Embryonic facial prominence (tissue), 1 donor: Measurements from ENCODE around the gene GSK3B.

Source experiments
- DNase-seq: peaks from one replicate; pipeline ENCODE4 v3.0.0-alpha.2; 2016; ENCODE audit errors: extremely low spot score

The GSK3B gene

GRCh38 chr3:120095979-120096426 lies 1.8 kb upstream of the GSK3B start:
- DNase-seq = no peak

GRCh38 chr3:120095226-120095978 lies 1.2 kb upstream of the GSK3B start:
- peak; percentile 80 for DNase-seq

- DNase-seq = peak; percentile 100
These were observed 554 bp upstream of the GSK3B start for GRCh38 chr3:120094776-120095225.

GRCh38 chr3:120093119-120093910 lies 932 bp downstream of the GSK3B start:
- DNase-seq = peak; percentile 67

DNA sequence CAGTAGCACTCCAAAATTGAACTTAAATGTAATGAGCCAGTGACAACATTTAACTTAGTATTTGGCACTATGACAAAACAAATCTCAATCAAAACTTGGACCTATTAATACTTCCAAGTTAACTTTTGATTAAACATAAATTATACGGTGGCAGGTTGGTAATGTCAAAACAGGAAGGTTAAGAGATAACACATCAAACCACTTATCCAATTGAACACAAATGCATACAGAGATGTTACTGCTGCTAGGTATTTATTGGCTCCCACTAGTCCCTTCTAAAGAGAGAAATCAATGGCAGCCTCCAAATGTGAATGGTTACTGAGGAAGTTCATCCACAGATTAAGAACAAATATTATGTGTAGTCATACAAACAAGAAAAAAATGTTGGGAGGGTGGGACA lies 1.8 kb downstream of the GSK3B start:
- DNase-seq = no peak

- DNase-seq = no peak
These were observed 3.8 kb downstream of the GSK3B start for GRCh38 chr3:120090422-120090821.

- no peak for DNase-seq
These were observed 5.2 kb downstream of the GSK3B start for GRCh38 chr3:120089089-120089488.

GRCh38 chr3:120088622-120089021 lies 5.6 kb downstream of the GSK3B start:
- no peak for DNase-seq

DNA sequence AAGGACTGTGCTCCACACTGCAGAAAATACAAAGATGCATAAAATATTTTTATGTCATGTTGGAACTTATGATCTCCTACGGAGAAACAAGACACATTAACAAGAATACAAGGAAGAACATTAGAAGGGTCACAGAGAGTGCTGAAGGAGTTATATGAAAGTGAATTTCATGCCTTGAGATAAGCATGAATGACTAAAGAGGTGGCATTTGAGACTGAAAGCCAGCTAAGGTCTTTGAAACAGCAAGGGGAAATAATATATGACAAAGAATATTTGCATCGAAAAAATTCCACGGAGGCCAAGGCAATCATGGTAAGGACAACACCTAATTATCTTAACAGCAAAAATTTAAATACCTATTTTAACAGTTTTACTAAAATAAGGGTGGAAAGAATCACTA lies 12.5 kb downstream of the GSK3B start:
- DNase-seq = no peak

GRCh38 chr3:120080836-120081235 lies 13.4 kb downstream of the GSK3B start:
- DNase-seq = no peak

DNA sequence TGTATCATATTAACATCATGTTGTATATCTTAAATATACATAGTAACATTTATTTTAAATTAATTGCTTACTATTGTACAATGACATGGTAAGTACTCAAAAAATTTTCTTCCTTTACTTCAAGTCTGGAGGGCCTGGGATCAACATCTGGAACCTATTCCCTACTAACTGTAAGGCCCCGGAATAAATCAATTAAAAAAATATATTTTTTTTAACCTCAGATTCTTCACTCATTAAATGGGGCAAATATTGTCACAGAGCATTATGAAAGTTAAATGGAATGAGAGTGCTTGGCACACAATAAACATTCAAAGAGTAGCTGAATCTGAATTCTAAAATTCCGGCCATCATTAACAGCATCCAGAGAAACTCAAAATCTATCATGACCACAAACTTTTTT lies 16.5 kb downstream of the GSK3B start:
- no peak for DNase-seq

DNA sequence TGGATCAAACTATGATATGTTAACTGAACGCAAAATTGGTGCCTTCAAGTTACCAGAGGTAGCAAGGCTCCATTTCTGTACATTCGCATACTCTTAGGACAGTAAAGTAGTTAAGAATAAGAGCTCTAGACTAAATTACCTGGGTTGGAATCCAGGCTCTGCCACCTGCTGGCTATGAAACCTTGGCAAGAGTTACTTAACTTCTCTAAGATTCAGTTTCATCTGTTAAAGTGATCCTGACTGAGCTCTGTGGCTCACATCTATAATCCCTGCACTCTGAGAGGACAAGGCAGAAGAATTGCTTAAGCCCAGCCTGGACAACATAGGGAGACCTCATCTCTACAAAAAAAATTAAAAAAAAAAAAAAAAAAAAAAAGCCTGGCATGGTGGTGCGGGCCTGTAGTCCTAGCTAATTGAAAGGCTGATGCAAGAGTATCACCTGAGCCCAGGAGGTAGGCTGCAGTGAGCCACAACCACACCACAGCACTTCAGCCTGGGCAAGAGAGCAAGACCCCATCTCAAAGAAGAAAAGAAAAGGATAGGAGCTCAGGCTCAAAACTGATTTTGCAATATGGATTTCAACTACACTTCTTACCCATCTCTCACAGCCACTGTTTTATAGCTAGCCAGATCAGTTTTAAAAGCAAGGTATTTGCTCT lies 21.3 kb downstream of the GSK3B start:
- no peak for DNase-seq

- DNase-seq = no peak
These were observed 23.0 kb downstream of the GSK3B start for GRCh38 chr3:120071259-120071658.

DNA sequence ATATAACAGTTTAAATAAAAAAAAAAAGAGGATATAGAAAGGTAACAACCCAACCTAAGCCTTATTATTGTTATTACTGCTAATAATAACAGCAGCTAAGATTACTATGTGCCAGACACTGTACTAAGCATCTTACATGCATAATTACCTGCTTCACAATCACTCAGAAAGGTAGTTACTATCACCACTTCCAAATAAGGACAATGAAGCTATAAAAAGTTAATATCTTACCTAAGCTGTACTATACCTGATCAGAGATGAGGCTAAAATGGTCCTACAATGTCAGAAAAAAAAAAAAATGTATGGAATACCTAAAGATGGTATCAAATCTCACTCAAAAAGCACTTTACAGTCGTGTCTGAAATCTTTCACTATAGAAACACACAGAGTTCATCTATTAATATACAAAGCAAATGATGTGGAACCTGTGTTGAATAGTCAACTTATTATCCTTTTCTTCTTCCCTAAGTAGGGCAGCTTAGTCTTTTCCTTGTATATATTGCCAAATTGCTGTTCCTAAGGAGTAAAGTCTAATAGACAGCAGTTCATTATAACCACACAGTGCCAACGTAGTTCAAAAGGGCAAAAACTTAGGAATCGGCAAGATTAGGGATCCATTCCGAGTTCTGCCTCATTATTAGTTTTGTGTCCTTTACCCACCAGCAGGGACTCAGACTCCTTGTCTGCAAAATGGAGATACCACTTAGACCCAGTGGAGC lies 23.8 kb downstream of the GSK3B start:
- DNase-seq = no peak

DNA sequence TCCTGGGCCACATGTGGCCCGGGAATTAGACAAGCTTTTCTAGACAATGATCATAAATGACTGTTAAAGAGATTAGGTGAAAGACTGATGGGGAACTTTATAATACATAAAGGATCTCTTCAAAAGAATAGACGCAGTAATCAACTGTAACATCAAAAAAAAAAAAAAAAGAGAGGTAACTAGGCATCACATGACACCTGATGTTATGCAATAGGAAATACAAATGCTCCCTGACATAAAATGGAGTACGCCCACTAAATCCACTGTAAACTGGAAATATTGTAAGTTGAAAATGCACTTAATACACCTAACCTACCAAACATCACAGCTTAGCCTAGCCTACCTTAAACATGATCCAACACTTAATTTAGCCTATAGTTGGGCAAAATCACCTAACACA lies 27.2 kb downstream of the GSK3B start:
- DNase-seq = no peak

DNA sequence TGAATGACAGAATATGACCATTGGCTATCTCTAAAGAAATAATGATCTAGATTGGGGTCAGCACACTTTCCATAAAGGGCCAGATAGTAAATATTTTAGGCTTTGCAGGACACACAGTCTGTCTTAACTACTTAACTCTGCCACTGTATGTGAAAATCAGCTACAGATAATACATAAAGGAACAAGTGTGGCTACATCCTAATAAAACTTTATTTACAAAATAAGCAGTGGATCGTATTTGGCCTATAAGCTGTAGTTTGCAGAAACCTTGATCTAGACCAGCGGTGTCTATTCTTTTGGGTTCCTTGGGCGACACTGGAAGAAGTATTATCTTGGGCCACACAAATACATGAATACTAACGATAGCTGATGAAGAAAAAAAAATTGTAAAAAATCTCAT lies 27.6 kb downstream of the GSK3B start:
- DNase-seq = no peak

DNA sequence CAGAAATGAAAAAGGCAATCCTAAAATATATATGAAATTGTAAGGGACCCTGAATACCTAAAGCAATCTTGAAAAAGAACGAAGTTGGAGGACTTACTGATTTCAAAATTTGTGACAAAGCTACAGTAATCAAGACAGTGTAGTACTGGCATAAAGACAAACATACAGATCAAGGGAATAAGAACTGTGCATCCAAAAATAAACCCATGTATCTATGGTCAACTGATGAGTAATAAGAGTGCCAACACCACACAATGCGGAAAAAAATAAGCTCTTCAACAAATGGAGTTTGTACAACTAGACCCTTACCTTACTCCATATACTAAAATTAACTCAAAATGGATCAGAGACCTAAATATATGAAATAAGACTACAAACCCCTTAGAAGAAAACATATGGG lies 29.6 kb downstream of the GSK3B start:
- no peak for DNase-seq

DNA sequence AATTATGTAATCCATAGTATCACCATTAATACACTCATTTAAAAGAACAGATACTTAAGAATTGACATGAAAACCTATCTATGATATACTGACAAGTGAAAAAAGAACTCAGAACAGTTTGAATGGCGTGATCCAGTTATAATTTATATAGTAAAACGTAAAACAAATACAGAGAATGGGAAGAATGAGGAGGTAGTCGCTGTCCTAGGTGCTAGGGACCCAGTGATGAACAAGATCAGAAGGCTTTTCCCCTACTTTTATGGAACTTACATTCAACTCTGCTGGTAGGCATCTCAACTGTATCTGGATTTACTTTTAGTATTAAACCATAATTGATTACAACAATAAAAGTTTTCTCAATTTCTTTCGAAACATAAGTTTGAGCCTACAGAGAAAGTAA lies 31.8 kb downstream of the GSK3B start:
- no peak for DNase-seq

DNA sequence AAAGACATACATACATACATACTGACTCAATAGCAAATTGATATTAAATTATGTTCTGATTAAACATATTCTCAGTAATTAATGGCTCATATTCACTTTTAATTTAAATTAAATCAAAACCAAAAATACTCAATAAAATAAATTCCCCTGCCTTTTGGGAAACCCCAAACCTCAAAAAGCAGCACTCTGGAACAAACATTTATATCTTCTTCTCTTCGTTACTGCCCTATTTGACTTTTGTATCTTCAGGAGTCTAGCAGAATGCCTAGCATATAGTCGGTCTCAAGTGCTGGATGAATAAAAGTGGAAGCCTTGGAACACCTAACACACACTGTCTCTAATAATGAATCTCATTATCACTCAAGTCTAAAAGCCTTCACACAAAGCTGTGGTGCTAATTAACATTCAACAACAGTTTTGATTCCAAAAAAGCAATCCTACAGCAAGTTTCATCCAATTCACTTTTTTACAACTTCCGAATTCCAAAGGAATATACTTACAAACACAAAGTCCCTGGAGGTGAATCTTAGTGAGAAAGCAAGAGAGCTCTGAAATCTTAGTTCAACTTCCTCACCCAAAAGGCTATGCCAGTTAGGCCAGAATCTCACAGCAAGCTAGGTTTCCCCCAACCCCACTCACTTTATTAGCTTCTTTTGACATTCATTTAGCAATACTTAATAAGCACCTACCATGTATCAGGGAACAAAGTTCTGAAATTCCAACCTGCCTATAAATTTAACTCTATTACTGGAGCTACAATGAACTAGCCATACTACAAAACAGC lies 35.0 kb downstream of the GSK3B start:
- DNase-seq = no peak

- DNase-seq = no peak
These were observed 36.6 kb downstream of the GSK3B start for GRCh38 chr3:120057626-120058025.

GRCh38 chr3:120057029-120057428 lies 37.2 kb downstream of the GSK3B start:
- no peak for DNase-seq
